ENCODE data around the gene RBBP9. TPM values are rescaled to one million over a fixed set of nuclear protein-coding genes. Genes with fewer than 3 reads are reported as not detected.

The RBBP9 gene
- total and polyA plus RNA-seq, 10 donors, result 2.8 to 13.4 (median 10.2) TPM

GRCh38 chr20:18477218-18477617 is 19.8 kb downstream of the RBBP9 start:
- Histone ChIP-seq H3K27me3 (replicated peaks in 1 of 7) (no peaks in the 10 kb centered on the region), H3K36me3 (peaks cover 5 to 100% (median 71%) of the 10 kb centered on the region in 6 donors), H3K9me3 (no peaks in the 10 kb centered on the region), H3K4me3 (no peak overlapping the region), H3K27ac (no peak overlapping the region), H3K4me1 (no peaks in the 10 kb centered on the region)
- WGBS, 5 donors, result 92 to 97% (median 95%) methylated on average over 1 of the region's 1 CpG
- no peak for TF ChIP-seq POLR2AphosphoS5 (IDR thresholded peaks at IDR 0.05)
- TF ChIP-seq POLR2A (IDR thresholded peaks at IDR 0.05), result no peak
- no peak for TF ChIP-seq CTCF (IDR thresholded peaks at IDR 0.05 in 8 of 11, conservative IDR thresholded peaks at IDR 0.05 in 3 of 11)
- DNase-seq, result no peak
- intact Hi-C loops (cut with DNase I; ENCODE audit: low total_unique reads), result no loop called here

- Histone ChIP-seq H3K36me3 (peaks cover 0 to 32% (median 10%) of the 10 kb centered on the region in 6 donors), H3K27me3 (replicated peaks in 1 of 7) (no peaks in the 10 kb centered on the region), H3K9me3 (no peaks in the 10 kb centered on the region), H3K27ac (peak within 1 kb of the TSS; percentile 70 to 92 (median 84)), H3K4me1 (peaks cover 9 to 37% (median 27%) of the 10 kb centered on the region in 6 donors), H3K4me3 (peak within 1 kb of the TSS; percentile 69 to 99 (median 92))
- 0 to 1% (median 0%) methylated on average over 24 to 57 of the region's 57 CpGs for WGBS, 5 donors
- DNase-seq, result peak; percentile 98
- intact Hi-C loops (cut with DNase I; ENCODE audit: low total_unique reads), result no loop called here
- TF ChIP-seq POLR2AphosphoS5 (IDR thresholded peaks at IDR 0.05) (peak; percentile 85 to 91 (median 89)), CTCF (IDR thresholded peaks at IDR 0.05 in 8 of 11, conservative IDR thresholded peaks at IDR 0.05 in 3 of 11) (peak in 2 of 11 experiments; percentile 12 to 29), POLR2A (IDR thresholded peaks at IDR 0.05) (peak in 2 of 3 donors; percentile 12 to 58)
Observed at GRCh38 chr20:18466894-18467730, 29.9 kb downstream of the RBBP9 start, which contains the start of the genes DZANK1 and POLR3F. DZANK1 (minus strand) TSS chr20:18467030; CDS start chr20:18465358, 1,672 bp downstream. POLR3F (plus strand) TSS chr20:18467390; CDS start chr20:18467507, 117 bp downstream.

GRCh38 chr20:18466574-18466893 is 30.5 kb downstream of the RBBP9 start:
- peak overlapping the region; percentile 36 to 92 (median 84) for H3K27ac ChIP-seq
- no peaks in the 10 kb centered on the region for H3K27me3 ChIP-seq (replicated peaks in 1 of 7)
- TF ChIP-seq POLR2AphosphoS5 (IDR thresholded peaks at IDR 0.05) (no peak), CTCF (IDR thresholded peaks at IDR 0.05 in 8 of 11, conservative IDR thresholded peaks at IDR 0.05 in 3 of 11) (no peak), POLR2A (IDR thresholded peaks at IDR 0.05) (no peak)
- DNase-seq, result no peak
- peak overlapping the region; percentile 69 to 99 (median 92) for H3K4me3 ChIP-seq
- intact Hi-C loops (cut with DNase I; ENCODE audit: low total_unique reads), result no loop called here
- no peaks in the 10 kb centered on the region for H3K9me3 ChIP-seq
- H3K4me1 ChIP-seq, result peaks cover 9 to 37% (median 27%) of the 10 kb centered on the region in 6 donors
- H3K36me3 ChIP-seq, result peaks cover 0 to 26% (median 8%) of the 10 kb centered on the region in 6 donors
- 0 to 2% (median 1%) methylated on average over 15 of the region's 15 CpGs for WGBS, 5 donors
